Caco-2 (cell line): ENCODE data around the gene LSP1. TPM values are rescaled to one million over a fixed set of nuclear protein-coding genes. Genes with fewer than 3 reads are reported as not detected.

Source experiments
- BruUV-seq: library from RNA; stranded (reverse); fragments of 400-500 nt; replicated peaks from 2 replicates; lab custom pipeline; 2021; lab: Mats Ljungman, UMichigan
- CTCF ChIA-PET: fragments of 300-600 bp; sonication (Branson Sonifier 250); formaldehyde crosslinking; loops from one replicate; lab custom pipeline; 2022; ENCODE audit warnings: antibody characterized with exemption; lab: Charles Lee
- POLR2A ChIA-PET: fragments of 300-600 bp; sonication (Branson Sonifier 250); formaldehyde crosslinking; loops from one replicate; lab custom pipeline; 2022; ENCODE audit warnings: antibody characterized with exemption; lab: Charles Lee
- DNase-seq, 2 experiments: peaks; one replicate each; pipeline versions ENCODE4 v3.0.0 to v3.0.0-alpha.2; 2020 to 2022
- H3K27me3 ChIP-seq: replicated peaks from 2 replicates; pipeline ENCODE4 v1.6.0; 2011; ENCODE audit warnings: low read length; ENCODE audit not compliant: control insufficient read depth, insufficient read depth
- H3K36me3 ChIP-seq: 2 replicates; pipeline ENCODE4 v1.5.1; 2011; ENCODE audit warnings: low read length; ENCODE audit not compliant: control insufficient read depth, insufficient read depth
- H3K4me1 ChIP-seq: fragments of 250-450 bp; sonication (Bioruptor Pico); 2 replicates; pipeline ENCODE4 v1.5.1; 2020; ENCODE audit warnings: mild to moderate bottlenecking
- H3K4me3 ChIP-seq: 2 replicates; pipeline ENCODE4 v1.5.1; 2011; ENCODE audit warnings: low read depth, mild to moderate bottlenecking, control low read depth, low read length
- H3K9me3 ChIP-seq: fragments of 250-450 bp; sonication (Bioruptor Pico); 2 replicates; pipeline ENCODE4 v1.5.1; 2020; ENCODE audit warnings: mild to moderate bottlenecking, moderate library complexity
- H3K27ac Mint-ChIP-seq: one replicate; pipeline ENCODE4 v1.8.0; 2022; ENCODE audit warnings: mixed read lengths; ENCODE audit not compliant: unreplicated experiment
- H3K27me3 Mint-ChIP-seq: one replicate; pipeline ENCODE4 v1.8.0; 2022; ENCODE audit warnings: mixed read lengths; ENCODE audit not compliant: insufficient read depth, unreplicated experiment
- H3K36me3 Mint-ChIP-seq: one replicate; pipeline ENCODE4 v1.8.0; 2022; ENCODE audit warnings: mild to moderate bottlenecking, mixed read lengths; ENCODE audit not compliant: insufficient read depth, unreplicated experiment
- H3K4me1 Mint-ChIP-seq: one replicate; pipeline ENCODE4 v1.8.0; 2022; ENCODE audit warnings: low read depth, mixed read lengths; ENCODE audit not compliant: unreplicated experiment
- H3K4me3 Mint-ChIP-seq: one replicate; pipeline ENCODE4 v1.8.0; 2022; ENCODE audit warnings: mild to moderate bottlenecking, moderate library complexity, mixed read lengths; ENCODE audit not compliant: unreplicated experiment
- H3K9me3 Mint-ChIP-seq: one replicate; pipeline ENCODE4 v1.8.0; 2022; ENCODE audit warnings: mixed read lengths; ENCODE audit not compliant: unreplicated experiment
- intact Hi-C: fragments of 100-400 bp; cut with micrococcal nuclease; formaldehyde crosslinking; loops from one replicate; pipeline ENCODE4 v1.10.0; 2022; ENCODE audit not compliant: unreplicated experiment
- total RNA-seq: library from RNA; stranded (reverse); gene quantifications from 2 replicates; pipeline ENCODE4 v1.2.3, GENCODE V29; 2022
- TF ChIP-seq, protein P1 (sequence below), 2 experiments: fragments of 200-600 bp in 1 of 2; IDR thresholded peaks; 1 replicate in 1 of 2; 2 replicates in 1 of 2; pipeline versions ENCODE4 v1.5.1 to v1.8.0; 2011 to 2022; ENCODE audit warnings: antibody characterized with exemption in 1 of 2, control low read depth in 1 of 2, inconsistent platforms in 1 of 2, low read depth in 1 of 2, low read length in 1 of 2, mild to moderate bottlenecking in 1 of 2, moderate library complexity in 1 of 2; ENCODE audit not compliant: insufficient read depth in 1 of 2, severe bottlenecking in 1 of 2, unreplicated experiment in 1 of 2

The LSP1 gene
- total RNA-seq, 1 experiment from 2014 or later = not detected

DNA sequence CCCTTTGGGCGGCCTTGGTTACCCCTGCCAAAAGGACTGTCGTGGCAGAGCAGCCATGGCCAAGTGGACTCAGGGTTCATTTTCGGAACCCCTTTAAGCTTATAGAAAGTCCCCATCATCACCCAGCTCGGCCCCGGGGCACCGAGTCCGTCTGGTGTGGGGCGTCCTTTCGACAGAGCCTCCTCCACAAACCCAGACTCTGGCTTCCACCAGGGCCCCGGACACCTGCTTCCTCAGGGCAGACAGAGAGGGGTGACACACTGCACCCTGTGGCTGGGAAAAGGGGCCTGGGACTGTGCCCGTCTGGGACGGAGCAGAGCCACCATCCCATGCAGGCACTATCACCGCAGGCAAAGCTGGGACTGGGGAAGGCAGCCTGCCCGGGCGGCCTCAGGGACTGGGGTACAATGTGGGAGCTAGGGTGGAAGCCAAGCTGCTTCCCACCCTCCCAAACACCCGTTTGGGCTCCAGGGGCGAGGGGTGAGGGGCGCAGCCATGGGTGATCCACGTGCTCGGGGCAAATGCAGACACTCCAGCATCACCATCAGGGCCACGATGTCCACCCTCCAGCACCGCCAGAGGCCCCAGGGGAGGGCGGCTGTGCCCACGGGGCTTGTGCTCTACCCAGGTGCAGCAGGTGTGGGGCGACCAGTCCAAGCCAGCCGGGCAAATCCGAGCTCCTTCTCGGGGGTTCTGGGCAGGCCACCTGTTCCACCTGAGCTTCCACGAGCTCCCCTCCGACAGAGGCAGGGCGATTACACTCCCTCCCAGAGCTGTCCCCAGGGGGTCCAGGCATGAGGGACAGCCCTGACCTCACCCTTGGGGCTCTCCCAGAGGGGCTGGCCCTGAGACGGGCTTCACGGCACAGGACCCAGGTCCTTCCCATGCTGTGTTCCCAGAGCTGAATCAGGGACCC lies 82.5 kb downstream of the LSP1 start:
- intact Hi-C loops = no loop called here
- Histone ChIP-seq H3K27me3 (no peaks in the 10 kb centered on the region), H3K9me3 (no peaks in the 10 kb centered on the region), H3K4me1 (no peaks in the 10 kb centered on the region; the same call in 1 of the 2 replicates), H3K36me3 (no peaks in the 10 kb centered on the region), H3K4me3 (no peak overlapping the region)
- no peak overlapping the region for H3K27ac Mint-ChIP-seq
- DNase-seq = peak; percentile 0 to 27
- BruUV-seq = no TSS peak
- TF ChIP-seq, protein P1, sequence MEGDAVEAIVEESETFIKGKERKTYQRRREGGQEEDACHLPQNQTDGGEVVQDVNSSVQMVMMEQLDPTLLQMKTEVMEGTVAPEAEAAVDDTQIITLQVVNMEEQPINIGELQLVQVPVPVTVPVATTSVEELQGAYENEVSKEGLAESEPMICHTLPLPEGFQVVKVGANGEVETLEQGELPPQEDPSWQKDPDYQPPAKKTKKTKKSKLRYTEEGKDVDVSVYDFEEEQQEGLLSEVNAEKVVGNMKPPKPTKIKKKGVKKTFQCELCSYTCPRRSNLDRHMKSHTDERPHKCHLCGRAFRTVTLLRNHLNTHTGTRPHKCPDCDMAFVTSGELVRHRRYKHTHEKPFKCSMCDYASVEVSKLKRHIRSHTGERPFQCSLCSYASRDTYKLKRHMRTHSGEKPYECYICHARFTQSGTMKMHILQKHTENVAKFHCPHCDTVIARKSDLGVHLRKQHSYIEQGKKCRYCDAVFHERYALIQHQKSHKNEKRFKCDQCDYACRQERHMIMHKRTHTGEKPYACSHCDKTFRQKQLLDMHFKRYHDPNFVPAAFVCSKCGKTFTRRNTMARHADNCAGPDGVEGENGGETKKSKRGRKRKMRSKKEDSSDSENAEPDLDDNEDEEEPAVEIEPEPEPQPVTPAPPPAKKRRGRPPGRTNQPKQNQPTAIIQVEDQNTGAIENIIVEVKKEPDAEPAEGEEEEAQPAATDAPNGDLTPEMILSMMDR (IDR thresholded peaks at IDR 0.05; ENCODE audit: insufficient read depth in 1 of 2, low read depth in 1 of 2, low read length in 1 of 2, severe bottlenecking in 1 of 2, unreplicated experiment in 1 of 2) = no peak
- no peaks in the 10 kb centered on the region for H3K9me3 Mint-ChIP-seq
- peaks cover 4% of the 10 kb centered on the region for H3K36me3 Mint-ChIP-seq
- ChIA-PET CTCF (interaction anchor here (0.6 to 1.4 kb wide), 3 partner anchors 53 to 340 kb away, joined by 3 to 4 read pairs (median 3); no protein-coding TSS in a partner anchor), POLR2A (no interaction called here)
- peaks cover 8% of the 10 kb centered on the region for H3K4me1 Mint-ChIP-seq
- H3K27me3 Mint-ChIP-seq = peaks cover 5% of the 10 kb centered on the region
- no peak overlapping the region for H3K4me3 Mint-ChIP-seq

DNA sequence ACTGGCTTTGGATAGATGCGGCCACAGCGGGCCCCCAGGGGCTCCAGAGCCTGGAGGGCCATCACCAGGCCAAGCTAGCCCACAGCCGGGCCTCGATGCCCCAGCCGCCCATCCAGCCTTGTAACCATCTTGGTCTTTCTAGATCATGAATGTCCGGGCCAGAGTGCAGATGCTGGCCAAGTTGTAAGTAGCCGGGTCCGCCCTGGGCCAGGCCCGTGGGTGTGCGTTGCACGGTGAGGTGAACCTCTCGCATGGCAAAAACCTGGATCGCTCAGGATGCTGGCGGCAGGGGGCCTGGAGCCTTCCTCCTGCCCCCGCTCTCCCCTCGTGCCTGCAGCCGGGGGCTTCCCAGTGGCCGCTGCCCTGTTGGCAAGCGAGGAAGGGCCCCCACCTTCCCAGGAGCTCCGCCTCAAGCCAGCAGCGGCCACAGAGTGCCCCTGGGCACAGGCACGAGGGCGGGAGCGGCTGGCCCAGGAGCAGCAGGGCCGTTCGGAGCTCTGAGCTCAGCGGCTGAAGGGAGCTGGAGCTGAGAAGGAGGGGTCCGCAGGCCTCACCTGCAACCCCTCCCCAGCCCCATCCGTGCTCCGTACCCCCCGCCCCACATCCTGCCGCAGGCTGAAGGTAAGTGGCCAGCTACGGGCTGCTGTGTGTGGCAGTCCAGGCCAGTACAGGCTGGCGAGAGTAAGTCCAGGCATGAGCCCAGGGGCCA lies 83.3 kb downstream of the LSP1 start:
- Mint-ChIP-seq H3K4me1 (peaks cover 8% of the 10 kb centered on the region), H3K27ac (no peak overlapping the region), H3K9me3 (no peaks in the 10 kb centered on the region), H3K4me3 (no peak overlapping the region), H3K27me3 (peaks cover 5% of the 10 kb centered on the region), H3K36me3 (peaks cover 4% of the 10 kb centered on the region)
- BruUV-seq = no TSS peak
- ChIA-PET CTCF (interaction anchor here (0.6 to 0.7 kb wide), 2 partner anchors 282 to 341 kb away, joined by 3 read pairs; no protein-coding TSS in a partner anchor), POLR2A (no interaction called here)
- H3K36me3 ChIP-seq = no peaks in the 10 kb centered on the region
- TF ChIP-seq, protein P1 (IDR thresholded peaks at IDR 0.05; ENCODE audit: insufficient read depth in 1 of 2, low read depth in 1 of 2, low read length in 1 of 2, severe bottlenecking in 1 of 2, unreplicated experiment in 1 of 2) = no peak
- H3K9me3 ChIP-seq = no peaks in the 10 kb centered on the region
- H3K4me1 ChIP-seq = no peaks in the 10 kb centered on the region; the same call in 1 of the 2 replicates
- intact Hi-C loops = no loop called here
- H3K4me3 ChIP-seq = no peak overlapping the region
- H3K27me3 ChIP-seq = no peaks in the 10 kb centered on the region
- peak; percentile 1 to 29 for DNase-seq
